Breast epithelium (tissue), 3 donors: ENCODE data around the gene ANKRD35.

Experiments used
- POLR2A ChIP-seq: fragments of 450-650 bp; IDR thresholded peaks from one replicate; pipeline ENCODE4 v1.6.1; 2016; ENCODE audit warnings: antibody characterized with exemption, mild to moderate bottlenecking, moderate library complexity
- POLR2AphosphoS5 ChIP-seq, 3 donors: sonication (generic); formaldehyde crosslinking; IDR thresholded peaks; one replicate each; pipeline ENCODE4 v1.6.1; 2017; ENCODE audit warnings: antibody characterized with exemption in 3 of 3
- TF ChIP-seq, protein P1 (sequence below), 3 donors: fragments of 450-650 bp; IDR thresholded peaks; one replicate each; pipeline ENCODE4 v1.5.1; 2016 to 2017; ENCODE audit warnings: antibody characterized with exemption in 3 of 3, mild to moderate bottlenecking in 3 of 3, moderate library complexity in 3 of 3

DNA sequence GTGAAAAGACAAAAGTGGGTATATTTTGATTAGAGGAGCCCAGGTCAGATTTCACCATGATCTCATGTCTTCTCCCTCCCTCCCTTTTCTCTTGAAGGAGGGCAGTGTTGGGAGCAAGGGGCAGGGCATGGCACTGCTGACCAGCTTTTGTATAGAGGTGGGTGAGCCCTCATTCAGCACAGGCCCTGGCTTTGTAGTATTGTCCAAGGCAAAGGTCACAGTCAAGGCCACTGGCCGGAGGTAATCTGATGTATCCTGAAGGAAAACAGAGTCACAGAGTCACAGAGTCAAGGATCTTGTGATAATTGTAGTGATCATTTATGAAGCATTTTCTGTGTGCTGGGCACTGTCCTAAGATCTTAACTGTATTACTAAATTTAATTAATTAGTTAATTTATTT, 12.3 kb upstream of the ANKRD35 start:
- TF ChIP-seq POLR2A (no peak), POLR2AphosphoS5 (IDR thresholded peaks at IDR 0.05) (no peak)
- TF ChIP-seq, protein P1, sequence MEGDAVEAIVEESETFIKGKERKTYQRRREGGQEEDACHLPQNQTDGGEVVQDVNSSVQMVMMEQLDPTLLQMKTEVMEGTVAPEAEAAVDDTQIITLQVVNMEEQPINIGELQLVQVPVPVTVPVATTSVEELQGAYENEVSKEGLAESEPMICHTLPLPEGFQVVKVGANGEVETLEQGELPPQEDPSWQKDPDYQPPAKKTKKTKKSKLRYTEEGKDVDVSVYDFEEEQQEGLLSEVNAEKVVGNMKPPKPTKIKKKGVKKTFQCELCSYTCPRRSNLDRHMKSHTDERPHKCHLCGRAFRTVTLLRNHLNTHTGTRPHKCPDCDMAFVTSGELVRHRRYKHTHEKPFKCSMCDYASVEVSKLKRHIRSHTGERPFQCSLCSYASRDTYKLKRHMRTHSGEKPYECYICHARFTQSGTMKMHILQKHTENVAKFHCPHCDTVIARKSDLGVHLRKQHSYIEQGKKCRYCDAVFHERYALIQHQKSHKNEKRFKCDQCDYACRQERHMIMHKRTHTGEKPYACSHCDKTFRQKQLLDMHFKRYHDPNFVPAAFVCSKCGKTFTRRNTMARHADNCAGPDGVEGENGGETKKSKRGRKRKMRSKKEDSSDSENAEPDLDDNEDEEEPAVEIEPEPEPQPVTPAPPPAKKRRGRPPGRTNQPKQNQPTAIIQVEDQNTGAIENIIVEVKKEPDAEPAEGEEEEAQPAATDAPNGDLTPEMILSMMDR (IDR thresholded peaks at IDR 0.05): no peak
